SW480 (cell line): ENCODE results near the gene CPXM1.
A peak's percentile ranks its signal among the peaks of the same experiment; 100 is the strongest.

Source experiments
- DNase-seq: peaks from one replicate; pipeline ENCODE4 v3.0.0-alpha.2; 2016; ENCODE audit warnings: low spot score

The CPXM1 gene

GRCh38 chr20:2763186-2763585 lies 37.2 kb downstream of the CPXM1 start:
- DNase-seq: no peak

GRCh38 chr20:2762578-2763131 lies 37.8 kb downstream of the CPXM1 start:
- DNase-seq: no peak

- no peak for DNase-seq
Measured at GRCh38 chr20:2761885-2762284, 38.5 kb downstream of the CPXM1 start.

- DNase-seq: no peak
Measured at GRCh38 chr20:2760952-2761305, 39.5 kb downstream of the CPXM1 start.

- DNase-seq: no peak
Measured at GRCh38 chr20:2760297-2760951, 40.0 kb downstream of the CPXM1 start.

GRCh38 chr20:2759603-2760296 lies 40.7 kb downstream of the CPXM1 start:
- DNase-seq: no peak

- no peak for DNase-seq
Measured at GRCh38 chr20:2759143-2759542, 41.3 kb downstream of the CPXM1 start.

GRCh38 chr20:2757969-2758368 lies 42.5 kb downstream of the CPXM1 start:
- DNase-seq: no peak

GRCh38 chr20:2757001-2757400 lies 43.4 kb downstream of the CPXM1 start:
- DNase-seq: no peak

GRCh38 chr20:2756056-2756611 lies 44.3 kb downstream of the CPXM1 start:
- peak; percentile 62 for DNase-seq

GRCh38 chr20:2755451-2756055 lies 44.9 kb downstream of the CPXM1 start:
- no peak for DNase-seq

GRCh38 chr20:2754424-2754823 lies 46.0 kb downstream of the CPXM1 start:
- no peak for DNase-seq

- DNase-seq: no peak
Measured at GRCh38 chr20:2753461-2754040, 46.9 kb downstream of the CPXM1 start.

GRCh38 chr20:2752567-2753460 lies 47.6 kb downstream of the CPXM1 start:
- DNase-seq: peak; percentile 46

GRCh38 chr20:2751878-2752566 lies 48.4 kb downstream of the CPXM1 start:
- DNase-seq: peak; percentile 31

- DNase-seq: no peak
Measured at GRCh38 chr20:2751347-2751877, 49.0 kb downstream of the CPXM1 start.

- DNase-seq: peak; percentile 58
Measured at GRCh38 chr20:2750491-2751251, 49.8 kb downstream of the CPXM1 start.

GRCh38 chr20:2749951-2750490 lies 50.4 kb downstream of the CPXM1 start:
- no peak for DNase-seq

- DNase-seq: no peak
Measured at GRCh38 chr20:2749343-2749950, 51.0 kb downstream of the CPXM1 start.
